ENCODE data around the gene NCK2. TPM values are rescaled to one million over a fixed set of nuclear protein-coding genes. Genes with fewer than 3 reads are reported as not detected.
A peak's percentile ranks its signal among the peaks of the same experiment; 100 is the strongest.

NCK2 gene
- total RNA-seq, 1 experiment from 2014 or later = 49.2 TPM

DNA sequence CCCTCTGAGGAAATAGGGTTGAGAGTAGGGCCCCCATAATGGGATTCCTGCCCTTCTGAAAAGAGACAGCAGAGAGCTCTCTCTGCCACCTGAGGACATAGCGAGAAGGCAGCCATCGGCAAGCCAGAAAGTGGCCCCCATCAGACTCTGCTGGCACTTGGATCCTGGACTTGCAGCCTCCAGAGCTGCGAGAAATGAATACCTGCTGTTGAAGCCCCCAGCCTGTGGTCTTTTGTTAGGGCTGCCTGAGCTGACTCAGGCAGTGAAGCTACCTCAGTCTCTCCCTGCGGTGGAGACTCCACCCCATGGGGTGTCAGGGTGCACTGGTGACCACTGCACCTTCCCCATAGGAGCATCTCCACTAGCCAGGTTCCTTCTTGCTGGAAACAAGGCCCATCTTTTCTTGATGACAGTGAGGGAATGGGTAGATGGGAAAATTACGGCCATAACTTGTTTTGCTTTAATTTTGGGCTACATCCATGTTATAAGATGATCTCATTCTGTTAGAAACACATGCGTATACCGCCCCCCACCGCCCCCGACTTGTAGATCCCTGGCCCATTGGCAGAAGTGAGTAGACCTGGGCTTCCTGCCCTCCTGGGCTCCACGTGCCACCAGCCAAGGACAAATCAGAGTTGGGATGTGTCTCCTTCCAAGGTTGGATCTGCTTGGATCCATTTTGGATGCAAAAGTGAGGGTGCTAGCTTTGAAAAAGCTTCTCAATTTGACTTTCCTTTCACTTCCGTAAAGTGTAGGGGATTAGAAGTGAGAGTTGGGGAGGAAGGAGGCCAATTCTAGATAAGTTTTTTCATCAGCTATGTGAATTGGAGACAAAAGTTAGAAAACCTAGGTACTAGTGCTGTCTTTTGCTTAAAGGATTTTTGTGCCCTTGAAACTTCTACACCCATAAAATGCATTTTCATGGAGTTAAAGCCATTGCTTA lies 42.9 kb downstream of the NCK2 start:
- no peak overlapping the region for H3K56ac ChIP-seq (ENCODE audit: insufficient read length, low read depth, low read length)
- H3K4me3 Mint-ChIP-seq = no peak overlapping the region
- H3K18ac ChIP-seq (ENCODE audit: insufficient read length, low read depth, low read length) = no peak overlapping the region
- H3K79me2 ChIP-seq (ENCODE audit: insufficient read depth, low read length) = peaks cover 14% of the 10 kb centered on the region; the same call in 1 of the 2 replicates
- no peak overlapping the region for H3K27ac ChIP-seq (ENCODE audit: insufficient read length, low read depth, low read length)
- DNase-seq = no peak
- H2BK12ac ChIP-seq (ENCODE audit: insufficient read length, low read depth, low read length) = no peak overlapping the region
- no peak overlapping the region for H3K14ac ChIP-seq (ENCODE audit: insufficient read depth, low read length)
- H3K27ac Mint-ChIP-seq = peak overlapping the region in 1 of 3 experiments; percentile 72; a peak in 2 of 7 replicates
- H3K4me1 Mint-ChIP-seq = peaks cover 59 to 70% of the 10 kb centered on the region in 2 experiments
- H3K36me3 Mint-ChIP-seq (ENCODE audit: insufficient read depth in 1 of 3, low read depth in 3 of 3) = no peaks in the 10 kb centered on the region; a peak in 2 of 7 replicates
- H3K4ac ChIP-seq (ENCODE audit: low read depth, low read length) = no peak overlapping the region
- H3K23me2 ChIP-seq (ENCODE audit: insufficient read length, low read depth, low read length, poor library complexity, severe bottlenecking) = peaks cover 2% of the 10 kb centered on the region
- no peak overlapping the region for H3K23ac ChIP-seq (ENCODE audit: insufficient read length, low read depth, low read length)
- no peak overlapping the region for H2BK5ac ChIP-seq (ENCODE audit: insufficient read length, low read length)
- H4K20me1 ChIP-seq (ENCODE audit: control insufficient read depth, insufficient read depth, insufficient read length) = no peaks in the 10 kb centered on the region
- H3K79me1 ChIP-seq (ENCODE audit: insufficient read depth, low read depth, low read length, poor library complexity, severe bottlenecking) = peaks cover 3% of the 10 kb centered on the region
- no CpG with 5 or more reads among the region's 11 CpGs for WGBS (ENCODE audit: extremely low coverage, insufficient read length, low lambda C conversion rate)
- H3K4me2 ChIP-seq (ENCODE audit: insufficient read depth, insufficient read length, low read length) = no peak overlapping the region
- no peak overlapping the region for H2AFZ ChIP-seq (ENCODE audit: low read length)
- H3K4me1 ChIP-seq (ENCODE audit: insufficient read depth, low read length) = no peaks in the 10 kb centered on the region; the same call in 1 of the 2 replicates
- no peak overlapping the region for H2BK15ac ChIP-seq (ENCODE audit: low read depth, low read length)
- H3K27me3 ChIP-seq (ENCODE audit: insufficient read depth, low read length) = no peaks in the 10 kb centered on the region
- no peak overlapping the region for H3T11ph ChIP-seq (ENCODE audit: low read length)
- H2AK5ac ChIP-seq (ENCODE audit: insufficient read length, low read length) = no peak overlapping the region
- H3K27me3 Mint-ChIP-seq (ENCODE audit: low read depth) = no peaks in the 10 kb centered on the region
- H2BK20ac ChIP-seq (ENCODE audit: low read depth, low read length, poor library complexity, severe bottlenecking) = no peak overlapping the region
- H3K9me3 Mint-ChIP-seq = no peaks in the 10 kb centered on the region
- TF ChIP-seq, protein P1, sequence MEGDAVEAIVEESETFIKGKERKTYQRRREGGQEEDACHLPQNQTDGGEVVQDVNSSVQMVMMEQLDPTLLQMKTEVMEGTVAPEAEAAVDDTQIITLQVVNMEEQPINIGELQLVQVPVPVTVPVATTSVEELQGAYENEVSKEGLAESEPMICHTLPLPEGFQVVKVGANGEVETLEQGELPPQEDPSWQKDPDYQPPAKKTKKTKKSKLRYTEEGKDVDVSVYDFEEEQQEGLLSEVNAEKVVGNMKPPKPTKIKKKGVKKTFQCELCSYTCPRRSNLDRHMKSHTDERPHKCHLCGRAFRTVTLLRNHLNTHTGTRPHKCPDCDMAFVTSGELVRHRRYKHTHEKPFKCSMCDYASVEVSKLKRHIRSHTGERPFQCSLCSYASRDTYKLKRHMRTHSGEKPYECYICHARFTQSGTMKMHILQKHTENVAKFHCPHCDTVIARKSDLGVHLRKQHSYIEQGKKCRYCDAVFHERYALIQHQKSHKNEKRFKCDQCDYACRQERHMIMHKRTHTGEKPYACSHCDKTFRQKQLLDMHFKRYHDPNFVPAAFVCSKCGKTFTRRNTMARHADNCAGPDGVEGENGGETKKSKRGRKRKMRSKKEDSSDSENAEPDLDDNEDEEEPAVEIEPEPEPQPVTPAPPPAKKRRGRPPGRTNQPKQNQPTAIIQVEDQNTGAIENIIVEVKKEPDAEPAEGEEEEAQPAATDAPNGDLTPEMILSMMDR (conservative IDR thresholded peaks at IDR 0.05) = no peak
- H2BK120ac ChIP-seq (ENCODE audit: low read depth, low read length, poor library complexity, severe bottlenecking) = no peak overlapping the region
- H4K5ac ChIP-seq (ENCODE audit: insufficient read length, low read depth, low read length) = no peak overlapping the region
- no peak overlapping the region for H3K9ac ChIP-seq (ENCODE audit: extremely low read depth, insufficient read length, low read length)
- H4K8ac ChIP-seq (replicated peaks; ENCODE audit: insufficient read length, low read depth, low read length) = no peak overlapping the region
- H4K91ac ChIP-seq (ENCODE audit: insufficient read length, low read depth, low read length) = no peak overlapping the region
- no peaks in the 10 kb centered on the region for H3K9me3 ChIP-seq (ENCODE audit: control insufficient read depth, low read depth, low read length)
